Measurements from ENCODE around the gene GOLGA8F.
"Not testable (repeated sequence)": the region's sequence is repeated elsewhere in the genome, so short reads cannot be mapped to it uniquely, and the experiment has no call there.

The GOLGA8F gene

GRCh38 chr15:28378364-28378763 is at the start of gene GOLGA8F:
Gene GOLGA8F, plus strand, starts transcription at chr15:28378664. Its CDS starts 98 bp downstream, at chr15:28378762.
- H3K27ac Mint-ChIP-seq, DNase-seq, H3K4me3 Mint-ChIP-seq, H3K9me3 Mint-ChIP-seq, H3K4me1 Mint-ChIP-seq, ATAC-seq, H3K27me3 Mint-ChIP-seq: not testable (repeated sequence)

- H3K4me1 Mint-ChIP-seq, H3K4me3 Mint-ChIP-seq, DNase-seq, ATAC-seq, H3K9me3 Mint-ChIP-seq, H3K27me3 Mint-ChIP-seq, H3K27ac Mint-ChIP-seq: not testable (repeated sequence)
Observed at GRCh38 chr15:28357984-28358383, 20.5 kb upstream of the GOLGA8F start, which contains the start of gene GOLGA6L24. Gene GOLGA6L24, minus strand, starts transcription at chr15:28358084. Its CDS starts 61 bp downstream, at chr15:28358023.

- H3K4me3 Mint-ChIP-seq, H3K27ac Mint-ChIP-seq, ATAC-seq, H3K27me3 Mint-ChIP-seq, H3K9me3 Mint-ChIP-seq, DNase-seq, H3K4me1 Mint-ChIP-seq: not testable (repeated sequence)
Observed at GRCh38 chr15:28365502-28365901, 13.0 kb upstream of the GOLGA8F start.

- H3K4me3 Mint-ChIP-seq, DNase-seq, H3K27ac Mint-ChIP-seq, H3K27me3 Mint-ChIP-seq, H3K4me1 Mint-ChIP-seq, ATAC-seq, H3K9me3 Mint-ChIP-seq: not testable (repeated sequence)
Observed at GRCh38 chr15:28380053-28380452, 1.6 kb downstream of the GOLGA8F start.

GRCh38 chr15:28396022-28396421 is 17.6 kb downstream of the GOLGA8F start:
- H3K27ac Mint-ChIP-seq, H3K4me3 Mint-ChIP-seq, H3K27me3 Mint-ChIP-seq, H3K4me1 Mint-ChIP-seq, H3K9me3 Mint-ChIP-seq, ATAC-seq, DNase-seq: not testable (repeated sequence)

- not testable (repeated sequence) for DNase-seq, H3K4me1 Mint-ChIP-seq, H3K9me3 Mint-ChIP-seq, H3K27ac Mint-ChIP-seq, ATAC-seq, H3K4me3 Mint-ChIP-seq, H3K27me3 Mint-ChIP-seq
Observed at GRCh38 chr15:28402774-28403435, 24.4 kb downstream of the GOLGA8F start.

GRCh38 chr15:28420470-28420869 is 42.0 kb downstream of the GOLGA8F start:
- H3K4me3 Mint-ChIP-seq, DNase-seq, H3K4me1 Mint-ChIP-seq, H3K27ac Mint-ChIP-seq, H3K9me3 Mint-ChIP-seq, ATAC-seq, H3K27me3 Mint-ChIP-seq: not testable (repeated sequence)

- not testable (repeated sequence) for H3K27me3 Mint-ChIP-seq, H3K4me3 Mint-ChIP-seq, H3K4me1 Mint-ChIP-seq
Observed at GRCh38 chr15:28435594-28435993, 57.1 kb downstream of the GOLGA8F start.

More at GRCh38 chr15:28435594-28435993, 57.1 kb downstream of the GOLGA8F start:
- not testable (repeated sequence) for DNase-seq, ATAC-seq, H3K27ac Mint-ChIP-seq, H3K9me3 Mint-ChIP-seq
